SU-DHL-6 (cell line): ENCODE measurements around the gene RADX.
A peak's percentile ranks its signal among the peaks of the same experiment; 100 is the strongest.

Source experiments
- H2AFZ ChIP-seq: fragments of 200-600 bp; sonication (generic); 2 replicates; pipeline ENCODE4 v1.6.1; 2014; ENCODE audit warnings: low read depth, mild to moderate bottlenecking, moderate library complexity, mixed read lengths, antibody characterized with exemption, low read length; ENCODE audit not compliant: severe bottlenecking
- H3F3A ChIP-seq: fragments of 200-600 bp; shearing (Covaris generic); 2 replicates; pipeline ENCODE4 v1.6.0; 2016; ENCODE audit warnings: antibody characterized with exemption, mild to moderate bottlenecking; ENCODE audit not compliant: insufficient read depth
- H3K27ac ChIP-seq: fragments of 200-600 bp; sonication (generic); 2 replicates; pipeline ENCODE4 v1.5.1; 2016; ENCODE audit warnings: low read depth, mild to moderate bottlenecking, low read length, moderate library complexity, mixed read lengths
- H3K27me3 ChIP-seq: fragments of 200-600 bp; sonication (generic), shearing (Covaris generic); 2 replicates; pipeline ENCODE4 v1.6.0; 2014; ENCODE audit warnings: mild to moderate bottlenecking, low read length
- H3K36me3 ChIP-seq: fragments of 200-600 bp; sonication (generic); 2 replicates; pipeline ENCODE4 v1.6.1; 2014; ENCODE audit warnings: mild to moderate bottlenecking, low read length, mixed read lengths
- H3K4me2 ChIP-seq: fragments of 300-600, 200-600 bp; shearing (Covaris generic), sonication (generic); 2 replicates; pipeline ENCODE4 v1.6.0; 2014; ENCODE audit warnings: low read length, low read depth, mild to moderate bottlenecking; ENCODE audit not compliant: poor library complexity, severe bottlenecking
- H3K4me3 ChIP-seq: fragments of 200-600 bp; sonication (generic); 2 replicates; pipeline ENCODE4 v1.5.1; 2014; ENCODE audit warnings: antibody characterized with exemption, low read length, mild to moderate bottlenecking, mixed read lengths; ENCODE audit not compliant: insufficient read depth, poor library complexity, severe bottlenecking
- H3K79me2 ChIP-seq: fragments of 200-600 bp; sonication (generic); 2 replicates; pipeline ENCODE4 v1.6.1; 2014; ENCODE audit warnings: mild to moderate bottlenecking, low read length, moderate library complexity; ENCODE audit not compliant: insufficient read depth
- H3K9ac ChIP-seq: fragments of 200-600 bp; sonication (generic); 2 replicates; pipeline ENCODE4 v1.7.0; 2014; ENCODE audit warnings: mild to moderate bottlenecking, low read length
- H3K9me2 ChIP-seq: fragments of 200-600 bp; sonication (generic); replicated peaks from 2 replicates; pipeline ENCODE4 v1.6.1; 2014; ENCODE audit warnings: low read length; ENCODE audit not compliant: insufficient read depth
- H3K9me3 ChIP-seq: fragments of 200-600 bp; sonication (generic); 2 replicates; pipeline ENCODE4 v1.6.1; 2014; ENCODE audit warnings: low read length, mixed read lengths; ENCODE audit not compliant: insufficient read depth
- H4K20me1 ChIP-seq: fragments of 200-600 bp; sonication (generic); 2 replicates; pipeline ENCODE4 v1.6.1; 2014; ENCODE audit warnings: low read depth, mild to moderate bottlenecking, antibody characterized with exemption, low read length, moderate library complexity, mixed read lengths
- EZH2phosphoT487 ChIP-seq: fragments of 200-600 bp; sonication (generic), shearing (Covaris generic); conservative IDR thresholded peaks from 2 replicates; pipeline ENCODE4 v1.6.1; 2018; ENCODE audit warnings: mild to moderate bottlenecking, antibody characterized with exemption, low read length, moderate library complexity, mixed read lengths
- TF ChIP-seq, protein P1 (sequence below): fragments of 200-600 bp; sonication (generic); IDR thresholded peaks from one replicate; pipeline ENCODE4 v1.5.1; 2017; ENCODE audit warnings: antibody characterized with exemption, mild to moderate bottlenecking, low read length, moderate library complexity; ENCODE audit not compliant: insufficient read depth, poor library complexity, severe bottlenecking

The RADX gene, protein sequence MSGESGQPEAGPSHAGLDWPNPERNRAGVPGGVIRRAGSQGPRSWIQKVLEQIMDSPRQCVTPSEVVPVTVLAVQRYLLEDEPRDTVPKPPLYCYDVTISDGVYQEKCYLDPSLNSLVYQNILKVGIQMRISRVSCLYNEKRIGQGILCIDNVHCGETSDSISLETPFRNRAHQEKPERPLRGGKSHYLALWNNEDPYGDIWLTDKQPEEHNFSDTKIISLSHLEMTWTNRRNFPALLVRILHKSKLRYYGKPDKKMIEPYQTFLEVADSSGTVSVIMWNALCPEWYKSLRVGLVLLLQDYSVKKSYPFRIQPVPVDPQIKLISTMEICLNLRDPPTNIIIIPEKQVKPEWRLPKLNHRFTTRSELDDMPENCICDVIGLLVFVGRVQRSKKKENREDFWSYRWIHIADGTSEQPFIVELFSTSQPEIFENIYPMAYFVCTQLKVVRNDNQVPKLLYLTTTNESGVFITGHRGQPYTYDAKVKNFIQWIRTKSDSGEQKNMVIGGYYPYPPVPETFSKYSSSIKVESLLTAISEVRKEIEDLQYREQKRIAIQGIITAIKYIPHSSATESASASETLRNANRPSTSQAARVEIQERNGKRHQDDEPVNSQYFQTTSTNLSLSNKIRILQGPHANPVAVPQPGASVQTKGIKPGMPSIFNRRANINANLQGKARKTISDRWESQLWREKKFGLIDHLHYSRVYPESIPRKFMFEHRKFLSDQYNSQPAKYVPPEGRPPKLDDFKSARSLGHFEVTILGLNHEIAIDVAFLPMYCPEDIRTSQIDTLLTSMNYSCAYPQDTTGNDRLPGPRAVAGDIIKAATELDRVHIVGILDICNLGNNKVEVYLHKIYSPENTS

GRCh38 chrX:106611679-106612392 is at the start of gene RADX:
RADX (plus strand) TSS chrX:106611978; CDS start chrX:106612081, 103 bp downstream.
- Histone ChIP-seq H3K4me3 (peak within 1 kb of the TSS; percentile 89), H3K9me2 (no peaks in the 10 kb centered on the region), H3K9ac (peak within 1 kb of the TSS; percentile 87), H3K79me2 (peaks cover 42% of the 10 kb centered on the region), H3K27me3 (no peaks in the 10 kb centered on the region), H3K27ac (peak within 1 kb of the TSS; percentile 65), H3K9me3 (no peaks in the 10 kb centered on the region), H3K4me2 (peak within 1 kb of the TSS; percentile 90), H3F3A (no peaks in the 10 kb centered on the region), H3K36me3 (no peaks in the 10 kb centered on the region), H2AFZ (peak within 1 kb of the TSS; percentile 93), H4K20me1 (no peaks in the 10 kb centered on the region)
- no peak for TF ChIP-seq EZH2phosphoT487
- TF ChIP-seq, protein P1, sequence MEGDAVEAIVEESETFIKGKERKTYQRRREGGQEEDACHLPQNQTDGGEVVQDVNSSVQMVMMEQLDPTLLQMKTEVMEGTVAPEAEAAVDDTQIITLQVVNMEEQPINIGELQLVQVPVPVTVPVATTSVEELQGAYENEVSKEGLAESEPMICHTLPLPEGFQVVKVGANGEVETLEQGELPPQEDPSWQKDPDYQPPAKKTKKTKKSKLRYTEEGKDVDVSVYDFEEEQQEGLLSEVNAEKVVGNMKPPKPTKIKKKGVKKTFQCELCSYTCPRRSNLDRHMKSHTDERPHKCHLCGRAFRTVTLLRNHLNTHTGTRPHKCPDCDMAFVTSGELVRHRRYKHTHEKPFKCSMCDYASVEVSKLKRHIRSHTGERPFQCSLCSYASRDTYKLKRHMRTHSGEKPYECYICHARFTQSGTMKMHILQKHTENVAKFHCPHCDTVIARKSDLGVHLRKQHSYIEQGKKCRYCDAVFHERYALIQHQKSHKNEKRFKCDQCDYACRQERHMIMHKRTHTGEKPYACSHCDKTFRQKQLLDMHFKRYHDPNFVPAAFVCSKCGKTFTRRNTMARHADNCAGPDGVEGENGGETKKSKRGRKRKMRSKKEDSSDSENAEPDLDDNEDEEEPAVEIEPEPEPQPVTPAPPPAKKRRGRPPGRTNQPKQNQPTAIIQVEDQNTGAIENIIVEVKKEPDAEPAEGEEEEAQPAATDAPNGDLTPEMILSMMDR, result no peak

DNA sequence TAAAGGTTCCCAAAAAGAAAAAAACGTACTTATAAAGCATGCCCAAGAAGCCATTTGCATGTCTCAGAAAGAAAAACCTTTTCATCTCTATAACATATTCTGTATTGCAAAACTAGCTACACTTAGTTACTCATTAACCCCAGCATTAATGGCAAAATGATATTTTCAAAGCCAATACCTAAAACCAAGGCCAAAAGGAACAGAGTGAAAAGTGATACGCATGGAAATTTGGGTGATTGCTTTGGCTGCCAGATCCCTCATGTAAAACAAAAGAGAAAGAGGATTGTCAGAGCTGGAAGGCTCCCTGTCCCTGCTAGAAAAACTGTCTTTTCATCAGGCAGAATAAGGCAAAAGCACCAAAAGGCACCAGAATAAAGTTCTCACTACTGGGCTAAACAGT is 46.8 kb upstream of the RADX start:
- no peaks in the 10 kb centered on the region for H4K20me1 ChIP-seq
- no peak overlapping the region for H3K4me2 ChIP-seq
- no peaks in the 10 kb centered on the region for H3F3A ChIP-seq
- no peak overlapping the region for H2AFZ ChIP-seq
- H3K9me2 ChIP-seq, result no peaks in the 10 kb centered on the region
- H3K9me3 ChIP-seq, result no peaks in the 10 kb centered on the region
- H3K4me3 ChIP-seq, result no peak overlapping the region
- no peak overlapping the region for H3K27ac ChIP-seq
- H3K27me3 ChIP-seq, result no peaks in the 10 kb centered on the region
- no peak overlapping the region for H3K9ac ChIP-seq
- no peaks in the 10 kb centered on the region for H3K36me3 ChIP-seq
- TF ChIP-seq, protein P1, result no peak
- TF ChIP-seq EZH2phosphoT487, result no peak
- H3K79me2 ChIP-seq, result no peaks in the 10 kb centered on the region

GRCh38 chrX:106566362-106566761 is 45.4 kb upstream of the RADX start:
- no peak overlapping the region for H3K4me2 ChIP-seq
- no peak overlapping the region for H2AFZ ChIP-seq
- H3K79me2 ChIP-seq, result no peaks in the 10 kb centered on the region
- no peak overlapping the region for H3K27ac ChIP-seq
- H3K9me3 ChIP-seq, result no peaks in the 10 kb centered on the region
- H3K9ac ChIP-seq, result no peak overlapping the region
- H3K9me2 ChIP-seq, result no peaks in the 10 kb centered on the region
- TF ChIP-seq, protein P1, result no peak
- no peak for TF ChIP-seq EZH2phosphoT487
- no peaks in the 10 kb centered on the region for H3K27me3 ChIP-seq
- no peaks in the 10 kb centered on the region for H4K20me1 ChIP-seq
- H3F3A ChIP-seq, result no peaks in the 10 kb centered on the region
- no peak overlapping the region for H3K4me3 ChIP-seq
- H3K36me3 ChIP-seq, result no peaks in the 10 kb centered on the region
